ENCODE measurements around the gene HS3ST2.
A peak's percentile ranks its signal among the peaks of the same experiment; 100 is the strongest.

The HS3ST2 gene

GRCh38 chr16:22813948-22814710 lies at the start of gene HS3ST2:
HS3ST2 (plus strand) TSS chr16:22814162; CDS start chr16:22814611, 449 bp downstream.
- DNase-seq: peak; percentile 5

GRCh38 chr16:22764662-22765327 lies 49.2 kb upstream of the HS3ST2 start:
- no peak for DNase-seq

GRCh38 chr16:22765479-22765878 lies 48.5 kb upstream of the HS3ST2 start:
- DNase-seq: no peak

- no peak for DNase-seq
Measured at GRCh38 chr16:22770866-22771265, 43.1 kb upstream of the HS3ST2 start.

GRCh38 chr16:22771551-22771950 lies 42.4 kb upstream of the HS3ST2 start:
- no peak for DNase-seq

GRCh38 chr16:22775220-22775922 lies 38.6 kb upstream of the HS3ST2 start:
- no peak for DNase-seq

GRCh38 chr16:22781480-22781879 lies 32.5 kb upstream of the HS3ST2 start:
- DNase-seq: no peak

GRCh38 chr16:22782314-22782713 lies 31.6 kb upstream of the HS3ST2 start:
- no peak for DNase-seq

- no peak for DNase-seq
Measured at GRCh38 chr16:22784690-22785214, 29.2 kb upstream of the HS3ST2 start.

GRCh38 chr16:22785552-22785951 lies 28.4 kb upstream of the HS3ST2 start:
- no peak for DNase-seq

GRCh38 chr16:22786284-22786683 lies 27.7 kb upstream of the HS3ST2 start:
- DNase-seq: no peak

- no peak for DNase-seq
Measured at GRCh38 chr16:22786691-22787090, 27.3 kb upstream of the HS3ST2 start.

GRCh38 chr16:22787466-22788192 lies 26.3 kb upstream of the HS3ST2 start:
- no peak for DNase-seq

GRCh38 chr16:22788193-22788530 lies 25.8 kb upstream of the HS3ST2 start:
- no peak for DNase-seq

GRCh38 chr16:22789281-22789945 lies 24.5 kb upstream of the HS3ST2 start:
- DNase-seq: no peak

GRCh38 chr16:22797551-22797950 lies 16.4 kb upstream of the HS3ST2 start:
- DNase-seq: no peak

- no peak for DNase-seq
Measured at GRCh38 chr16:22799113-22799512, 14.8 kb upstream of the HS3ST2 start.

- DNase-seq: no peak
Measured at GRCh38 chr16:22804893-22805292, 9.1 kb upstream of the HS3ST2 start.

GRCh38 chr16:22805326-22805725 lies 8.6 kb upstream of the HS3ST2 start:
- DNase-seq: no peak

GRCh38 chr16:22806811-22807210 lies 7.2 kb upstream of the HS3ST2 start:
- DNase-seq: no peak

- DNase-seq: no peak
Measured at GRCh38 chr16:22810226-22810625, 3.7 kb upstream of the HS3ST2 start.

GRCh38 chr16:22813223-22813947 lies 577 bp upstream of the HS3ST2 start:
- DNase-seq: peak; percentile 21
